GM23338 (cell line): ENCODE measurements around the gene INO80B. TPM values are rescaled to one million over a fixed set of nuclear protein-coding genes. Genes with fewer than 3 reads are reported as not detected.

Source experiments
- ATAC-seq: fragments of 200-7000 bp; cut with Tn5 transposase; 3 replicates; pipeline ENCODE4 v1.9.1; 2020
- DNase-seq: peaks from one replicate; pipeline ENCODE4 v3.0.0-alpha.2; 2015; ENCODE audit warnings: low spot score
- H2AFZ ChIP-seq: fragments of 200-600 bp; sonication (generic); 2 replicates; pipeline ENCODE4 v1.8.0; 2016; ENCODE audit warnings: antibody characterized with exemption, mild to moderate bottlenecking, moderate library complexity
- H3F3A ChIP-seq: fragments of 200-600 bp; sonication (generic); replicated peaks from 2 replicates; pipeline ENCODE4 v1.8.0; 2017; ENCODE audit warnings: antibody characterized with exemption, mixed run types, low read depth
- H3K27ac ChIP-seq: fragments of 200-600 bp; sonication (generic); 2 replicates; pipeline ENCODE4 v1.6.1; 2016; ENCODE audit warnings: low read depth
- H3K27me3 ChIP-seq: fragments of 200-600 bp; sonication (generic); 2 replicates; pipeline ENCODE4 v1.8.0; 2016; ENCODE audit warnings: mild to moderate bottlenecking, mixed run types, moderate library complexity; ENCODE audit not compliant: insufficient read depth
- H3K36me3 ChIP-seq: fragments of 200-600 bp; sonication (generic); 2 replicates; pipeline ENCODE4 v1.8.0; 2016; ENCODE audit warnings: mild to moderate bottlenecking; ENCODE audit not compliant: insufficient read depth
- H3K4me1 ChIP-seq: fragments of 200-600 bp; sonication (generic); 2 replicates; pipeline ENCODE4 v1.8.0; 2016; ENCODE audit warnings: mild to moderate bottlenecking, moderate library complexity; ENCODE audit not compliant: insufficient read depth
- H3K4me2 ChIP-seq: fragments of 200-600 bp; sonication (generic); 2 replicates; pipeline ENCODE4 v1.7.1; 2017; ENCODE audit warnings: mixed run types
- H3K4me3 ChIP-seq: fragments of 200-600 bp; sonication (generic); 2 replicates; pipeline ENCODE4 v1.6.1; 2016; ENCODE audit warnings: mixed run types
- H3K79me2 ChIP-seq: fragments of 200-600 bp; sonication (generic); replicated peaks from 2 replicates; pipeline ENCODE4 v1.8.0; 2017; ENCODE audit warnings: mild to moderate bottlenecking; ENCODE audit not compliant: insufficient read depth
- H3K9me2 ChIP-seq: fragments of 200-600 bp; sonication (generic); 2 replicates; pipeline ENCODE4 v1.8.0; 2017; ENCODE audit not compliant: insufficient read depth
- H4K20me1 ChIP-seq: fragments of 200-600 bp; sonication (generic); replicated peaks from 2 replicates; pipeline ENCODE4 v1.8.0; 2017; ENCODE audit warnings: mild to moderate bottlenecking; ENCODE audit not compliant: insufficient read depth
- H3K27ac Mint-ChIP-seq: 2 replicates; pipeline ENCODE4 v1.8.0; 2020; ENCODE audit warnings: inconsistent platforms, mild to moderate bottlenecking, moderate library complexity, mixed read lengths
- H3K27me3 Mint-ChIP-seq: 3 replicates; pipeline ENCODE4 v1.8.0; 2022; ENCODE audit warnings: low read depth, mild to moderate bottlenecking, moderate library complexity, mixed read lengths, inconsistent platforms; ENCODE audit not compliant: insufficient read depth, poor library complexity
- H3K36me3 Mint-ChIP-seq: 3 replicates; pipeline ENCODE4 v1.8.0; 2021; ENCODE audit warnings: low read depth, mild to moderate bottlenecking, inconsistent platforms, moderate library complexity, mixed read lengths
- H3K4me1 Mint-ChIP-seq: 3 replicates; pipeline ENCODE4 v1.8.0; 2020; ENCODE audit warnings: mild to moderate bottlenecking, inconsistent platforms, mixed read lengths
- H3K4me3 Mint-ChIP-seq: 3 replicates; pipeline ENCODE4 v1.8.0; 2021; ENCODE audit warnings: moderate library complexity, mild to moderate bottlenecking, inconsistent platforms, mixed read lengths
- H3K9me3 Mint-ChIP-seq: 3 replicates; pipeline ENCODE4 v1.8.0; 2020; ENCODE audit warnings: moderate library complexity, mild to moderate bottlenecking, inconsistent platforms, mixed read lengths
- CREB1 ChIP-seq: fragments of 250-450 bp; sonication (Bioruptor Pico); IDR thresholded peaks from 2 replicates; pipeline ENCODE4 v1.5.0; 2020; ENCODE audit warnings: low read depth, mild to moderate bottlenecking, moderate library complexity
- CTCF ChIP-seq, 2 experiments: fragments of 200-600 bp in 1 of 2; sonication (generic) in 1 of 2; conservative IDR thresholded peaks; 2 replicates each; pipeline versions ENCODE4 v1.5.1 to v1.6.1; 2016 to 2017; ENCODE audit warnings: antibody characterized with exemption in 2 of 2, low read depth in 2 of 2, mild to moderate bottlenecking in 2 of 2, moderate library complexity in 1 of 2
- ETS1 ChIP-seq: IDR thresholded peaks from 2 replicates; pipeline ENCODE4 v1.6.1; 2016; ENCODE audit warnings: antibody characterized with exemption
- EZH2 ChIP-seq: fragments of 200-600 bp; sonication (generic); IDR thresholded peaks from one replicate; pipeline ENCODE4 v1.8.0; 2017; ENCODE audit warnings: antibody characterized with exemption, mild to moderate bottlenecking, low read depth; ENCODE audit not compliant: unreplicated experiment
- EZH2phosphoT487 ChIP-seq: fragments of 200-600 bp; sonication (generic); IDR thresholded peaks from one replicate; pipeline ENCODE4 v1.8.1; 2018; ENCODE audit warnings: antibody characterized with exemption; ENCODE audit not compliant: unreplicated experiment
- JUNB ChIP-seq: IDR thresholded peaks from one replicate; pipeline ENCODE4 v1.6.1; 2016; ENCODE audit warnings: antibody characterized with exemption; ENCODE audit not compliant: unreplicated experiment
- REST ChIP-seq: IDR thresholded peaks from one replicate; pipeline ENCODE4 v1.6.1; 2018; ENCODE audit warnings: antibody characterized with exemption; ENCODE audit not compliant: unreplicated experiment
- STAT1 ChIP-seq: IDR thresholded peaks from one replicate; pipeline ENCODE4 v1.6.1; 2016; ENCODE audit warnings: antibody characterized with exemption; ENCODE audit not compliant: unreplicated experiment
- ZNF114 ChIP-seq: fragments of 250-450 bp; sonication (Bioruptor Pico); IDR thresholded peaks from 2 replicates; pipeline ENCODE4 v1.5.0; 2020; ENCODE audit warnings: mild to moderate bottlenecking, moderate library complexity
- ZNF331 ChIP-seq: fragments of 250-450 bp; sonication (Bioruptor Pico); IDR thresholded peaks from 2 replicates; pipeline ENCODE4 v1.5.0; 2020; ENCODE audit warnings: low read depth, mild to moderate bottlenecking, moderate library complexity
- polyA plus RNA-seq: library from polyadenylated mRNA; unstranded; fragments of >200 nt; fragmentation: Nextera tagmentation; extraction: Ambion mirVana; gene quantifications from 2 replicates; pipeline ENCODE4 v1.2.1, GENCODE V29; 2016
- total RNA-seq: library from RNA; depleted of rRNA; stranded (reverse); fragments of >200 nt; shearing (Covaris generic); gene quantifications from 2 replicates; pipeline ENCODE4 v1.2.3, GENCODE V29; 2014

Gene INO80B
- total and polyA plus RNA-seq, 2 experiments from 2014 or later = 5.1 to 21.8 TPM

GRCh38 chr2:74472945-74473258 lies 18.0 kb downstream of the INO80B start (continued):
- TF ChIP-seq CTCF (conservative IDR thresholded peaks at IDR 0.05; ENCODE audit: low read depth in 2 of 2) = no peak
- no peak for TF ChIP-seq REST
- no peak for TF ChIP-seq EZH2phosphoT487
- no peak for TF ChIP-seq ZNF114 (CRISPR knock-in tag)
- TF ChIP-seq STAT1 = no peak
- TF ChIP-seq ETS1 = no peak
- TF ChIP-seq ZNF331 (CRISPR knock-in tag) = no peak

GRCh38 chr2:74474481-74474880 lies 19.6 kb downstream of the INO80B start:
- H2AFZ ChIP-seq = no peak overlapping the region
- no peak for ATAC-seq
- H3F3A ChIP-seq = peaks cover 13% of the 10 kb centered on the region
- DNase-seq = no peak
- no peak overlapping the region for H3K4me3 ChIP-seq
- no peaks in the 10 kb centered on the region for H3K36me3 ChIP-seq
- peaks cover 12% of the 10 kb centered on the region for H3K27me3 Mint-ChIP-seq
- no peaks in the 10 kb centered on the region for H4K20me1 ChIP-seq
- H3K27ac ChIP-seq = no peak overlapping the region
- peaks cover 2% of the 10 kb centered on the region; the same call in 1 of the 3 replicates for H3K4me1 Mint-ChIP-seq
- no peak overlapping the region for H3K27ac Mint-ChIP-seq
- no peak overlapping the region; the same call in 2 of the 3 replicates for H3K4me3 Mint-ChIP-seq
- peaks cover 23% of the 10 kb centered on the region for H3K36me3 Mint-ChIP-seq
- H3K9me2 ChIP-seq = no peaks in the 10 kb centered on the region
- peaks cover 7% of the 10 kb centered on the region; the same call in 1 of the 2 replicates for H3K4me1 ChIP-seq
- H3K9me3 Mint-ChIP-seq = no peaks in the 10 kb centered on the region; the same call in 2 of the 3 replicates
- H3K79me2 ChIP-seq = no peaks in the 10 kb centered on the region
- no peaks in the 10 kb centered on the region for H3K27me3 ChIP-seq
- H3K4me2 ChIP-seq = no peak overlapping the region
- TF ChIP-seq CREB1 (CRISPR knock-in tag) (no peak), STAT1 (no peak), EZH2phosphoT487 (no peak), EZH2 (no peak), ETS1 (no peak), ZNF114 (CRISPR knock-in tag) (no peak), ZNF331 (CRISPR knock-in tag) (no peak), JUNB (no peak), REST (no peak), CTCF (conservative IDR thresholded peaks at IDR 0.05; ENCODE audit: low read depth in 2 of 2) (no peak)
